Right ventricle myocardium superior (tissue), 1 donor: Measurements from ENCODE around the gene SDF4. TPM values are rescaled to one million over a fixed set of nuclear protein-coding genes. Genes with fewer than 3 reads are reported as not detected.
"Not testable (repeated sequence)": the region's sequence is repeated elsewhere in the genome, so short reads cannot be mapped to it uniquely, and the experiment has no call there.

Experiments used
- ATAC-seq: fragments of 200-7000 bp; cut with Tn5 transposase; one replicate; pipeline ENCODE4 v1.9.1; 2020; ENCODE audit warnings: mild to moderate bottlenecking; ENCODE audit not compliant: poor library complexity
- DNase-seq: peaks from one replicate; pipeline ENCODE4 v3.0.0-alpha.2; 2020
- intact Hi-C: fragments of 100-400 bp; cut with DNase I; formaldehyde crosslinking; loops from one replicate; pipeline ENCODE4 v1.11.2; 2022
- total RNA-seq: library from RNA; stranded (reverse); fragmentation: NEBNext Ultra II Directional; extraction: Animal tissue kit (Norgen Biotek cat#: 25700); gene quantifications from one replicate; pipeline ENCODE4 v1.2.1, GENCODE V29; 2021
- donor health status: DM: no; HTN: yes; CAD: no; lungs with severe emphysema.

The SDF4 gene
- total RNA-seq, 1 donor from 2014 or later = 110 TPM

- no peak for DNase-seq
- ATAC-seq = no peak
Observed at GRCh38 chr1:1191734-1192133, 40.1 kb downstream of the SDF4 start.

GRCh38 chr1:1189111-1189510 is 42.7 kb downstream of the SDF4 start:
- intact Hi-C loops = no loop called here
- DNase-seq (no peak), ATAC-seq (no peak)

More at GRCh38 chr1:1191734-1192133, 40.1 kb downstream of the SDF4 start:
- intact Hi-C loops = no loop called here

GRCh38 chr1:1187938-1188337 is 43.9 kb downstream of the SDF4 start:
- intact Hi-C loops = no loop called here
- DNase-seq (no peak), ATAC-seq (no peak)

DNA sequence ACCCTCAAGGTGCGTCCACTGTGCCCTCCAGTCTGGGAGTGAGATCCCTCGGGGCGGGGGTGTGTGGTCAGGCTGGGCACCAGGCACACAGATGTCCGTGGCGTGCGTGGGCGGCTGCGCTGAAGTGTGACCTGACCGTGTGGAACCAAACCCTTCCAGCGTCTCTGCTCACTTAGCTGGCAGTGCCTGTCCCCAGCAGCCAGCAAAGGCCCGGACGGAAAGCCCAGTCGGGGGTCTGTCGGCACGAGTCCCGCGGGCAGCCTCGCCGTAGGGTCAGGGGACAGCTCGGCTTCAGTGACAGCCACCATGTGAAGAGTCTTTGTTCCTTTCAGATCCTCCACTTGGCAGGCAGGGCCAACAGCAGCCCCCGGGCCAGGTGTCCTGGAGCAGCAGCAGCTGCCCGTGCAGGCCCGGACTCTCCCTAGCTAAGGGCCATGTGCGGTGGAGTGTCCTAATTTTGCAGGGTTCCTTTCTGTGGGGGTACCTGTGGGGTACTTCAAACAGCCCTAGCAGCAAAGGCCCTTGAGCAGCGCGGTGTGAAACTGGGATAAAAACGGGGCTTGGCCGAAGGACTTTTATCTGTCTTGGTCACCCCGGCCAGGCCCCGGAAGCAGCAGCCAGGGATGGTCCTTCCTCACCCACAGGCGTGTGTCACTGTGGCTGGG is 46.6 kb downstream of the SDF4 start:
- peak; percentile 39 for DNase-seq
- intact Hi-C loops = no loop called here
- ATAC-seq = no peak

DNA sequence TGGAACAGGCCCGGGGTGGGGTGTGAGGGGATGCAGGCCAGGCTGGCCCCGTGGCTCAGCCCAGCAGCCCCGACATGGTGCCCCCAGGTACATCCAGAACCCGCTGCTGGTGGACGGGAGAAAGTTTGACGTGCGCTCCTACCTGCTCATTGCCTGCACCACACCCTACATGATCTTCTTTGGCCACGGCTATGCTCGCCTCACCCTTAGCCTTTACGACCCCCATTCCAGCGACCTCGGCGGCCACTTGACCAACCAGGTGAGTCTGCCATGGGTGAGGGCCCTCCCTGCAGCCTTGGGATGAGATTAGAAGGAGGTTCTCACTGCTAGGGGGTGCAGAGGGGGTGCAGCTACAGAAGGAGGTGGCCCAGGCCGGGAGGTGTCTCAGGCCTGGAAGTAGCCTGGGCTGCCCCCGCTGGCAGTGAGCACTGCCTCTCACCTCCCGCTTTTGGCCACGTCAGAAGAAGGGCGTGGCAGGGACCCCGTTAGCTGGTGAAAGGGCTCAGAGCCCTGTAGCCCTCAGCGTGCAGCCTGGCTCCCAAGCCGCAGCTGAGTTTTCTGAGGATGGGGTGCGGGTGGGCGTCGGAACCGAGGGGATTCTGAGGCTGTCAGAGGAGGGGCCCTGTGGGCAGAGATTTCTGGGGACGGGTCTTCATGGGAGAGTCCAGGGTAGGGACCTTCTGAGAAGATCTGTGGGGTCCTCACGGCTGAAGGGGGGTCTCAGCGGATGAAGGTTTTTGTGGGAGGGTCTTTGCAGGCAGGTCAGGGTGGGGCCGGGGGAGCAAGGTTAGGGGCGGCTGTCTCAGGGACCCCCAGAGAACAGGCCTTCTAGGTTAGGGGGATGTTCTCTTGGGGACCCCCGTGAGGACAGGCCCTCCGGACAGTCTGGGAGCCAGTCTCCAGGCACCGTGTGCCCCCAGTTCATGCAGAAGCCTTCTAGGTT is 47.7 kb downstream of the SDF4 start:
- DNase-seq = peak; percentile 27
- intact Hi-C loops = no loop called here
- ATAC-seq = no peak

DNA sequence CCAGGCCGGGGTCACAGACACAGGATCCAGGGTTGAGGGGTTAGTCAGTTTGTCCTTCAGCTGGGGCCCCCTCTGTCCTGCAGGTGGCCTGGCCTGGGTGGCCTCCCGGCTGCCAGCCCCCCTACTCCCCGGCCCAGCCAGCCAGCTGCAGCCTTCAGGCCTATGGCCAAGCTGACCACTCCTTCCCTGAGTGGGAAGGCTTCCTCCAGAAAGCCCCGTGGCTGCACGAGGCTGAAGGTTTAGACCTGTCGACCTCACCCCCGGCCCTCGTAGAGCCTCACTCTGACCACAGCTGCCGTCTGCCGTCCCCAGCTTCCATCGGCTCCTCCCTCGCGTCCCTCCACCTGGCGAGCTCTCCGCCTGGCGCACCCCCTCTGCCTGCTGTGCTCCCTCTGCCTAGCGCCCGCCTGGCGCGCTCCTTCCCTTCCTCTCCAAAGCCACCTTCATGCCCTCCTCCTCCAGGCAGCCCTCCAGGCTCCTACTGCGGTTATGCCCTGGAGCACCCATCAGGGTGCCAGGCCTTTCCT is 48.5 kb downstream of the SDF4 start:
- intact Hi-C loops = no loop called here
- ATAC-seq = peak; percentile 11
- peak; percentile 29 for DNase-seq

DNA sequence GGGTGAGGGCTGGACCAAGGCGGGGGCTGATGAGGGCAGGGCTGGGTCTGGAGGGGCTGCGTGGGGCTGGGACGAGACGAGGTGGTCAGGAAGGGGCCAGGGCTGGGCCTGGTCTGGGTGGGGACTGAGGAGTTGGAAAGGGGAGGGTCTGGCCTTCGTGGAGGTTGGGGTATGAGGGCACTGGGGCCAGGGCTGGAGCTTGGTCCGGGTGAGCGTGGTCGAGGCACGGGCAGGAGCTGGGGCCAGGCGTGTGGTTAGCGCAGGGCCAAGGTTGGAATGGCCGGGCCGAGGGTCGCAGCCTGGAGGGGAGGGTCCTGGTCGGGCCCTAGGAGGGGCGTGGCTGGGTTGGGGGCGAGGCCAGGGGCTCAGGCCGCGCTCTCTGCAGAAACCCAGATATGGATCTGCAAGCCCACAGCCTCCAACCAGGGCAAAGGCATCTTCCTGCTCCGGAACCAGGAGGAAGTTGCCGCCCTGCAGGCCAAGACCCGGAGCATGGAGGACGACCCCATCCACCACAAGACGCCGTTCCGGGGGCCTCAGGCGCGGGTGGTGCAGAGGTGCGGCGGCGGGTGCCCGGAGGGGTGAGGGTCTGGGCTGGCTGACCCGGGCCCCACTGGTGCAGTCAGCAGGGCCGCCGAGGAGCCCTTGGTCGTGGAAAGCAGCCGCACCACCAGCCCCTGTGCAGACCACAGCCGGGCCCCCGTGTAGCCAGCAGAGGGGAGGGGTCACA is 49.1 kb downstream of the SDF4 start:
- DNase-seq (peak; percentile 43), ATAC-seq (peak; percentile 16)
- intact Hi-C loops = no loop called here

DNA sequence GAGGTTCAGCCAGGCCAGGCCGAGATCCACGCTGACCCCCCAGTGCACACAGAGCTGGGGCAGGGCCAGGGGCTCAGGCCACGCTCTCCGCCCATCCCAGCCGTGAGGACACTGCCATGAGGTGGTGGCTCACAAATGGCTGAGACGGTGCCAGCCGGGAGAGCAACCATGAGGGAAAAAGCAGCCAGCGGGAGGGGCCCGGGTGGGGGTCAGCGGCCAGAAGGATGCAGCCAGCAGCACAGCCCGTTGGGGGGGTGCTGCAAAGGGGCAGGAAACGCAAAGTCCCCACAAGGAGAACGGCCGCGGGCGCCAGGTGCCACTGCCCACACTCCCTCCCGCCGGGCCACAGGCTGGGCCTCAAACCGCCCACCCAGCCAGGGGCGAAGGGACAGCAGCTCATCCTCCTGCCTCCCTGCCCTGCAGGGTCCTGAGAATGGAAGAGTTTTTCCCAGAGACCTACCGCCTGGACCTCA is 49.8 kb downstream of the SDF4 start:
- intact Hi-C loops = no loop called here

DNA sequence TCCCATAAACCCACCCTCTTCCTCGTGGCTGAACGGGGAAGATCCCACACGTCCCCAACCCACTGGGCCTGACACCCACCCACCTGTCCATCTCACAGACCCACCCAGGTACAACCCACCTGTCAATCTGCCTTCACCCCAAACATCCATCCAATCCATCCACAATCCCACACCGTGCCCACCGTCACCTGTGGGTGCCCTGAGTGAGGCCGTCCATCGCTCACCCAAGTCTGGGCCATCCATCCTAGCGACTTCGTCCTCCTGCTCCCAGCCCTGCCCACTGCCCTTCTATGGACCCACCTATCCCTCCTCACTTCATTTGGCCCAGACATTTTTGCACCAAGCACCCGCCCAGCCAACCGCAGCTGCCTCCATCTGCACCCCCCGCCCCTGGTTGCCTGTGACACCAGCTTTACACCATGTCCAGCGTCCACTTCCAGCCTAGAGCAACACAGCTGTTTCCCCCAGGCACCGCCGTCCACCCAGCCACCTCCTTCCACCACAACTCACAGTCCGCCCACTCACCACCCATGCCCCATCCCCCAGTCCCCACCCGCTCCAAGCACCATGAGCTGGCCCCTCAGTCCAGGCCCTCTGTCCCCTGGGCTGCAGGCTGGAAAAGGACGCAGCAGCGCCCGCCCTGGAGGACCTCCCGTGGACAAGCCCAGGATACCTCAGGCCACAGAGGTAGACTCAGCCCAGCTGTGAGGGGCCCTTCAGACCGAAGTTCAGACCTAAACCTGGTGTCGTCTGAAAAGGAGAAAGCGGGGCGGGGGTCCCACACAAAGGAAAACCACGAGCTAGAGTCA is 50.5 kb downstream of the SDF4 start:
- DNase-seq (peak; percentile 30), ATAC-seq (no peak)
- intact Hi-C loops = no loop called here

More for the DNA sequence above, 49.8 kb downstream of the SDF4 start:
- DNase-seq = peak; percentile 30
- ATAC-seq = no peak

GRCh38 chr1:1179983-1180861 is 51.6 kb downstream of the SDF4 start:
- intact Hi-C loops = no loop called here
- ATAC-seq (no peak), DNase-seq (peak; percentile 34)

DNA sequence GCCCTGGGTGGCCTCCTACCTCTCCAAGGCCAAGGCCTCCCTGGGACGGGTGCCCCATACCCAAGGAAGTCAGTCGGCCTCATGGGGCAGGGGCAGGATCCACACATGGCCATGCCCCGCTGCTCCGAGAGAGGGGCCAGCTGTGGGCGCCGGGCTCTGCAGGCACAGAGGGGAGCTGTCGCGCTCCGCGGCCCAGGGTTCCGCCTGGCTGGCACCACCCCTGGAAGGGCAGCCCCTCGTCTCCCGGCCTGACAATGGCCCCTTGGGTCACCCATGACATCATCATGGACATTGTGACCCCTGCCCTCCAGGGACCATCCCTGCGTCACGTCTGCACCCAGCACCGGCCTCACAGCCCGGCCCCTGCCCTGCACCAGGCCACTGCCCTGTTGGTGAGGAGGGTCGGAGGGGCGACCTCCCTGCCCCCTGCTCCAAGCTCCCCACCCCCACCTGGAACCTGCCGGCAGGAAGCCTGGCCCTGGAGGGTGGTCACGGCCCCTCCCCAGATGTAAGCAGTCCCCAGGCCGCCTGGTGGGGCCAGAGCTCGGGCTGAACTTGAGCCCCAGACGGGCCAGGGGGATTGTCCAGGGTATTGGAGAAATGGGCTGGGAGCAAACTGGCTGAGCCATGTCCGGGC is 52.3 kb downstream of the SDF4 start:
- intact Hi-C loops = no loop called here

GRCh38 chr1:1178794-1179331 is 52.9 kb downstream of the SDF4 start:
- no peak for ATAC-seq
- DNase-seq = peak; percentile 30
- intact Hi-C loops = no loop called here

More for the DNA sequence above, 52.3 kb downstream of the SDF4 start:
- DNase-seq (no peak), ATAC-seq (no peak)

GRCh38 chr1:1177452-1178206 is 54.2 kb downstream of the SDF4 start:
- no peak for DNase-seq
- ATAC-seq = no peak
- intact Hi-C loops = no loop called here

- DNase-seq = no peak
- no peak for ATAC-seq
- intact Hi-C loops = no loop called here
Observed at GRCh38 chr1:1176931-1177330, 54.9 kb downstream of the SDF4 start.

- intact Hi-C loops, ATAC-seq: not testable (repeated sequence)
- peak; percentile 27 for DNase-seq
Observed at GRCh38 chr1:1176063-1176761, 55.6 kb downstream of the SDF4 start.
